H1 (cell line): ENCODE measurements around the gene CCDC157. TPM values are rescaled to one million over a fixed set of nuclear protein-coding genes. Genes with fewer than 3 reads are reported as not detected.
A peak's percentile ranks its signal among the peaks of the same experiment; 100 is the strongest.

ENCODE experiments used
- GTF2F1 ChIP-seq: IDR thresholded peaks from 2 replicates; pipeline ENCODE4 v1.6.1; 2012; ENCODE audit warnings: low read depth, low read length, improper control_type of control experiment, borderline replicate concordance
- POLR2A ChIP-seq, 2 experiments: IDR thresholded peaks; 1 replicate in 1 of 2; 2 replicates in 1 of 2; pipeline ENCODE4 v1.6.1; 2011; ENCODE audit warnings: low read depth in 2 of 2, low read length in 2 of 2, mild to moderate bottlenecking in 2 of 2; ENCODE audit errors: control extremely low read depth in 1 of 2
- POLR2AphosphoS5 ChIP-seq: IDR thresholded peaks from 2 replicates; pipeline ENCODE4 v1.6.1; 2011; ENCODE audit warnings: low read depth, low read length
- POU5F1 ChIP-seq: IDR thresholded peaks from 2 replicates; pipeline ENCODE4 v1.6.1; 2011; ENCODE audit warnings: low read depth, mild to moderate bottlenecking, low read length, moderate library complexity
- RBBP5 ChIP-seq: IDR thresholded peaks from 2 replicates; pipeline ENCODE4 v1.7.1; 2012; ENCODE audit warnings: low read depth, mild to moderate bottlenecking, inconsistent platforms, low read length, moderate library complexity, borderline replicate concordance
- TBP ChIP-seq: IDR thresholded peaks from 2 replicates; pipeline ENCODE4 v1.6.1; 2011; ENCODE audit warnings: low read depth, low read length, improper control_type of control experiment
- polyA plus RNA-seq, 7 experiments: library from polyadenylated mRNA; depleted of rRNA in 3 of 7; stranded (reverse) in 5 of 7; unstranded in 2 of 7; fragments of >200 nt in 5 of 7; fragments of 200-250 nt in 2 of 7; gene quantifications; 1 replicate in 5 of 7; 2 replicates in 1 of 7; 4 replicates in 1 of 7; pipeline versions ENCODE4 v1.2.1 to v1.2.3, GENCODE V29; 2011 to 2013; ENCODE audit warnings: missing spikeins in 2 of 7, mixed read lengths in 2 of 7
- total RNA-seq: library from RNA; stranded (reverse); fragmentation: NEBNext Ultra II Directional; extraction: Animal tissue kit (Norgen Biotek cat#: 25700); gene quantifications from 2 replicates; pipeline ENCODE4 v1.2.1, GENCODE V29; 2021
- TF ChIP-seq, protein P1 (sequence below): IDR thresholded peaks from 2 replicates; pipeline ENCODE4 v1.6.1; 2012; ENCODE audit warnings: inconsistent platforms

Gene CCDC157
- total and polyA plus RNA-seq, 2 of the 8 experiments (the other 6 are each of a cell fraction or from before 2014, with no cell fraction given), result 4.1 to 8.4 TPM

DNA sequence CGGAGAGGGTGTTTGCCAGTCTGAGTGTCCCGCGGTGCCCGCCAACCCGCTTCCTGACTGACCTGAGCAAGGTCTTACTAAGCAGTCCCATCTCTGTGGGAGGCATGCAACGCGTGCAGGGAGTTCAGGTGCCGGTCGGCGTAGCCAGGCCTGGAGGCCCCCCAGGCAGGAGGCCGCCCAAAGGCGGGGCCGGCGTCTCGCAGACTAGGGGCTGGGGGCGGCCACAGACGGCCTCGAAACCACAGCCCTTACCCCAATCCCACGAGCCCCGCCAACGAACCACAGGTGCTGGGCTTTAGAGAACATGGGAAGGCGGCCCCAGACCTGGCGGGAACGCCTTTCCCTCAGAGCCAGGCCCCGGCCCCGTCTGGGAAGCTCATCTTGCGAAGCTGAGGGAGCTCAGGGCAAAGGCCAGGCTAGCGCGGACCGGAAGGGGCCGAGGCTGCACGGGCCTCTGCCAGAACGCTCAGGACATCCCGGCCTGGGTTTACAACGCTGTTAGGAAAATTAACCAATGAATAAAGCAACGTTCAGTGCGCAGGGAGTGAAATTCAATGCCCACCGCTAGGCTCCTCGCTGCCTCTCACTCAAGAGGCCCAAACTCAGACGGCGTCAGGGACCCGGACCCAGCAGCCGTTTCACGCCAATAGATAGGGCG, 66.6 kb downstream of the CCDC157 start (continued):
- TF ChIP-seq GTF2F1 (no peak), POU5F1 (no peak), POLR2AphosphoS5 (peak; percentile 21), TBP (no peak), POLR2A (IDR thresholded peaks at IDR 0.05; ENCODE audit: control extremely low read depth in 1 of 2, low read depth in 2 of 2, low read length in 2 of 2) (peak in 1 of 2 experiments; percentile 77; a peak in 2 of 3 replicates), RBBP5 (0 out of 2 replicates have a peak, but pooled peaks have one; percentile 23)
- TF ChIP-seq, protein P1, sequence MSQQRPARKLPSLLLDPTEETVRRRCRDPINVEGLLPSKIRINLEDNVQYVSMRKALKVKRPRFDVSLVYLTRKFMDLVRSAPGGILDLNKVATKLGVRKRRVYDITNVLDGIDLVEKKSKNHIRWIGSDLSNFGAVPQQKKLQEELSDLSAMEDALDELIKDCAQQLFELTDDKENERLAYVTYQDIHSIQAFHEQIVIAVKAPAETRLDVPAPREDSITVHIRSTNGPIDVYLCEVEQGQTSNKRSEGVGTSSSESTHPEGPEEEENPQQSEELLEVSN, result peak; percentile 89
